Activated CD8-positive, alpha-beta memory T cell treated with anti-CD3 and anti-CD28 coated beads, Interleukin-2, amount 10 ng/mL, durations not matched to agents 7 days and 5 days (primary cell): Measurements from ENCODE around the gene FOXF1. TPM values are rescaled to one million over a fixed set of nuclear protein-coding genes. Genes with fewer than 3 reads are reported as not detected.

Experiments
- ATAC-seq: fragments of 150-1000 bp; cut with Tn5 transposase; one replicate; pipeline ENCODE4 v1.10.0; 2021; ENCODE audit warnings: moderate library complexity
- CTCF ChIA-PET: fragments of 350-600 bp; sonication (Branson Sonifier 250); formaldehyde crosslinking; loops from one replicate; lab custom pipeline; 2021; ENCODE audit warnings: antibody characterized with exemption; lab: Charles Lee
- DNase-seq: peaks from one replicate; pipeline ENCODE4 v3.0.0-alpha.2; 2020
- H3K27ac Mint-ChIP-seq: one replicate; pipeline ENCODE4 v1.8.0; 2021; ENCODE audit warnings: mild to moderate bottlenecking, mixed read lengths
- H3K27me3 Mint-ChIP-seq: one replicate; pipeline ENCODE4 v1.8.0; 2021; ENCODE audit warnings: mixed read lengths
- H3K36me3 Mint-ChIP-seq: one replicate; pipeline ENCODE4 v1.8.0; 2021; ENCODE audit warnings: mild to moderate bottlenecking, mixed read lengths
- H3K4me1 Mint-ChIP-seq: one replicate; pipeline ENCODE4 v1.8.0; 2021; ENCODE audit warnings: mixed read lengths
- H3K4me3 Mint-ChIP-seq: one replicate; pipeline ENCODE4 v1.8.0; 2021; ENCODE audit warnings: mild to moderate bottlenecking, moderate library complexity, mixed read lengths
- H3K9me3 Mint-ChIP-seq: one replicate; pipeline ENCODE4 v1.8.0; 2022; ENCODE audit warnings: low read depth, mixed read lengths
- total RNA-seq, 2 experiments: library from RNA; stranded (reverse); gene quantifications; one replicate each; pipeline ENCODE4 v1.2.3, GENCODE V29; 2021

The FOXF1 gene
- total RNA-seq = not detected

- Mint-ChIP-seq H3K4me3 (no peak within 1 kb of the TSS), H3K27me3 (peaks cover 70% of the 10 kb centered on the region), H3K27ac (peak within 1 kb of the TSS; percentile 59), H3K36me3 (peaks cover 7% of the 10 kb centered on the region), H3K9me3 (no peaks in the 10 kb centered on the region), H3K4me1 (peaks cover 14% of the 10 kb centered on the region)
- ATAC-seq (no peak), DNase-seq (no peak)
- CTCF ChIA-PET = no interaction called here
Observed at GRCh38 chr16:86510465-86511261, at the start of gene FOXF1. FOXF1 (plus strand) TSS chr16:86510527; CDS start chr16:86510570, 43 bp downstream.

- H3K4me3 Mint-ChIP-seq = no peak overlapping the region
- H3K9me3 Mint-ChIP-seq = peaks cover 7% of the 10 kb centered on the region
- no peaks in the 10 kb centered on the region for H3K36me3 Mint-ChIP-seq
Observed at GRCh38 chr16:86461037-86461436, 49.3 kb upstream of the FOXF1 start.

GRCh38 chr16:86462334-86463084, 47.8 kb upstream of the FOXF1 start:
- no peaks in the 10 kb centered on the region for H3K36me3 Mint-ChIP-seq
- H3K9me3 Mint-ChIP-seq = peaks cover 7% of the 10 kb centered on the region
- no peak overlapping the region for H3K4me3 Mint-ChIP-seq
- no peak for ATAC-seq
- H3K4me1 Mint-ChIP-seq = no peaks in the 10 kb centered on the region
- no peaks in the 10 kb centered on the region for H3K27me3 Mint-ChIP-seq
- DNase-seq = no peak
- CTCF ChIA-PET = no interaction called here
- H3K27ac Mint-ChIP-seq = no peak overlapping the region

More at GRCh38 chr16:86461037-86461436, 49.3 kb upstream of the FOXF1 start:
- no peak for ATAC-seq
- no peak overlapping the region for H3K27ac Mint-ChIP-seq
- H3K27me3 Mint-ChIP-seq = no peaks in the 10 kb centered on the region
- DNase-seq = no peak
- CTCF ChIA-PET = no interaction called here
- H3K4me1 Mint-ChIP-seq = no peaks in the 10 kb centered on the region

- no peak overlapping the region for H3K27ac Mint-ChIP-seq
- H3K9me3 Mint-ChIP-seq = peaks cover 7% of the 10 kb centered on the region
- CTCF ChIA-PET = no interaction called here
- ATAC-seq (no peak), DNase-seq (no peak)
- H3K4me1 Mint-ChIP-seq = no peaks in the 10 kb centered on the region
- no peaks in the 10 kb centered on the region for H3K36me3 Mint-ChIP-seq
- no peaks in the 10 kb centered on the region for H3K27me3 Mint-ChIP-seq
- no peak overlapping the region for H3K4me3 Mint-ChIP-seq
Observed at GRCh38 chr16:86464044-86464443, 46.3 kb upstream of the FOXF1 start.

- H3K4me3 Mint-ChIP-seq = no peak overlapping the region
- ATAC-seq (no peak), DNase-seq (no peak)
- no peaks in the 10 kb centered on the region for H3K4me1 Mint-ChIP-seq
- no peak overlapping the region for H3K27ac Mint-ChIP-seq
- CTCF ChIA-PET = no interaction called here
- H3K27me3 Mint-ChIP-seq = no peaks in the 10 kb centered on the region
- H3K9me3 Mint-ChIP-seq = peaks cover 7% of the 10 kb centered on the region
- H3K36me3 Mint-ChIP-seq = no peaks in the 10 kb centered on the region
Observed at GRCh38 chr16:86465434-86465833, 44.9 kb upstream of the FOXF1 start.

- no peak overlapping the region for H3K27ac Mint-ChIP-seq
Observed at GRCh38 chr16:86466696-86467406, 43.5 kb upstream of the FOXF1 start.

GRCh38 chr16:86467490-86467889, 42.8 kb upstream of the FOXF1 start:
- CTCF ChIA-PET = interaction anchor here (1.0 kb wide), 1 partner anchor 85 kb away, joined by 4 read pairs; no protein-coding TSS in a partner anchor
- DNase-seq (no peak), ATAC-seq (no peak)
- H3K4me1 Mint-ChIP-seq = no peaks in the 10 kb centered on the region
- H3K9me3 Mint-ChIP-seq = peaks cover 7% of the 10 kb centered on the region
- no peaks in the 10 kb centered on the region for H3K27me3 Mint-ChIP-seq
- H3K27ac Mint-ChIP-seq = no peak overlapping the region
- no peak overlapping the region for H3K4me3 Mint-ChIP-seq
- no peaks in the 10 kb centered on the region for H3K36me3 Mint-ChIP-seq

More at GRCh38 chr16:86466696-86467406, 43.5 kb upstream of the FOXF1 start:
- no peak for ATAC-seq
- H3K36me3 Mint-ChIP-seq = no peaks in the 10 kb centered on the region
- DNase-seq = no peak
- H3K27me3 Mint-ChIP-seq = no peaks in the 10 kb centered on the region
- CTCF ChIA-PET = no interaction called here
- no peak overlapping the region for H3K4me3 Mint-ChIP-seq
- H3K4me1 Mint-ChIP-seq = no peaks in the 10 kb centered on the region
- peaks cover 7% of the 10 kb centered on the region for H3K9me3 Mint-ChIP-seq

GRCh38 chr16:86470964-86471363, 39.4 kb upstream of the FOXF1 start:
- ATAC-seq (no peak), DNase-seq (no peak)
- Mint-ChIP-seq H3K9me3 (no peaks in the 10 kb centered on the region), H3K4me1 (no peaks in the 10 kb centered on the region), H3K4me3 (no peak overlapping the region), H3K27me3 (no peaks in the 10 kb centered on the region), H3K27ac (no peak overlapping the region), H3K36me3 (no peaks in the 10 kb centered on the region)
- CTCF ChIA-PET = no interaction called here

GRCh38 chr16:86471896-86472295, 38.4 kb upstream of the FOXF1 start:
- ATAC-seq = no peak

GRCh38 chr16:86472366-86472765, 38.0 kb upstream of the FOXF1 start:
- no peak overlapping the region for H3K4me3 Mint-ChIP-seq
- CTCF ChIA-PET = no interaction called here

More at GRCh38 chr16:86471896-86472295, 38.4 kb upstream of the FOXF1 start:
- H3K4me1 Mint-ChIP-seq = no peaks in the 10 kb centered on the region
- no peak for DNase-seq
- H3K36me3 Mint-ChIP-seq = no peaks in the 10 kb centered on the region
- CTCF ChIA-PET = no interaction called here
- no peaks in the 10 kb centered on the region for H3K9me3 Mint-ChIP-seq
- peaks cover 3% of the 10 kb centered on the region for H3K27me3 Mint-ChIP-seq
- H3K27ac Mint-ChIP-seq = no peak overlapping the region
- H3K4me3 Mint-ChIP-seq = no peak overlapping the region

GRCh38 chr16:86476956-86477534, 33.3 kb upstream of the FOXF1 start:
- Mint-ChIP-seq H3K36me3 (no peaks in the 10 kb centered on the region), H3K4me3 (no peak overlapping the region), H3K4me1 (no peaks in the 10 kb centered on the region), H3K9me3 (no peaks in the 10 kb centered on the region), H3K27ac (no peak overlapping the region), H3K27me3 (peaks cover 15% of the 10 kb centered on the region)
- CTCF ChIA-PET = no interaction called here
- DNase-seq (no peak), ATAC-seq (no peak)

More at GRCh38 chr16:86472366-86472765, 38.0 kb upstream of the FOXF1 start:
- Mint-ChIP-seq H3K9me3 (no peaks in the 10 kb centered on the region), H3K36me3 (no peaks in the 10 kb centered on the region), H3K27me3 (peaks cover 8% of the 10 kb centered on the region), H3K27ac (no peak overlapping the region), H3K4me1 (no peaks in the 10 kb centered on the region)
- no peak for DNase-seq
- ATAC-seq = no peak

- CTCF ChIA-PET = no interaction called here
- Mint-ChIP-seq H3K36me3 (no peaks in the 10 kb centered on the region), H3K4me1 (no peaks in the 10 kb centered on the region), H3K27ac (no peak overlapping the region), H3K9me3 (no peaks in the 10 kb centered on the region), H3K27me3 (peaks cover 15% of the 10 kb centered on the region), H3K4me3 (no peak overlapping the region)
- DNase-seq (no peak), ATAC-seq (no peak)
Observed at GRCh38 chr16:86477642-86478041, 32.7 kb upstream of the FOXF1 start.

- DNase-seq (no peak), ATAC-seq (no peak)
- Mint-ChIP-seq H3K4me1 (no peaks in the 10 kb centered on the region), H3K27ac (no peak overlapping the region), H3K4me3 (no peak overlapping the region), H3K9me3 (no peaks in the 10 kb centered on the region), H3K27me3 (peaks cover 15% of the 10 kb centered on the region), H3K36me3 (no peaks in the 10 kb centered on the region)
- CTCF ChIA-PET = no interaction called here
Observed at GRCh38 chr16:86478779-86479178, 31.5 kb upstream of the FOXF1 start.
